GM19438 (cell line): Measurements from ENCODE around the gene PMS2.
"Not testable (repeated sequence)": the region's sequence is repeated elsewhere in the genome, so short reads cannot be mapped to it uniquely, and the experiment has no call there.

ENCODE experiments used
- ATAC-seq: cut with Tn5 transposase; IDR thresholded peaks from one replicate; pipeline ENCODE4 v1.9.1; 2021; ENCODE audit warnings: low read depth; ENCODE audit not compliant: unreplicated experiment

The PMS2 gene

GRCh38 chr7:6015917-6016652, 7.2 kb upstream of the PMS2 start:
- ATAC-seq: no peak

- ATAC-seq: no peak
Measured at GRCh38 chr7:6012355-6013104, 3.7 kb upstream of the PMS2 start.

GRCh38 chr7:6011541-6011940, 2.7 kb upstream of the PMS2 start:
- no peak for ATAC-seq

GRCh38 chr7:6010370-6010769, 1.5 kb upstream of the PMS2 start:
- ATAC-seq: not testable (repeated sequence)

- not testable (repeated sequence) for ATAC-seq
Measured at GRCh38 chr7:6007835-6008590, 836 bp downstream of the PMS2 start.

- no peak for ATAC-seq
Measured at GRCh38 chr7:6007386-6007785, 1.5 kb downstream of the PMS2 start.

GRCh38 chr7:5997210-5997808, 11.5 kb downstream of the PMS2 start:
- no peak for ATAC-seq

GRCh38 chr7:5987061-5987460, 21.8 kb downstream of the PMS2 start:
- ATAC-seq: not testable (repeated sequence)

- not testable (repeated sequence) for ATAC-seq
Measured at GRCh38 chr7:5979680-5980314, 29.1 kb downstream of the PMS2 start.

- ATAC-seq: not testable (repeated sequence)
Measured at GRCh38 chr7:5973580-5973979, 35.3 kb downstream of the PMS2 start.

GRCh38 chr7:5970347-5970911, 38.4 kb downstream of the PMS2 start, which contains the start of gene RSPH10B:
Gene RSPH10B (minus strand): TSS chr7:5970689. CDS start chr7:5967116, 3,573 bp downstream.
- not testable (repeated sequence) for ATAC-seq

- not testable (repeated sequence) for ATAC-seq
Measured at GRCh38 chr7:5963810-5964209, 45.0 kb downstream of the PMS2 start.

GRCh38 chr7:5963205-5963604, 45.6 kb downstream of the PMS2 start:
- ATAC-seq: not testable (repeated sequence)

- ATAC-seq: not testable (repeated sequence)
Measured at GRCh38 chr7:5934945-5935450, 73.9 kb downstream of the PMS2 start.

GRCh38 chr7:5931905-5932644, 76.8 kb downstream of the PMS2 start:
- not testable (repeated sequence) for ATAC-seq

GRCh38 chr7:5931250-5931649, 77.6 kb downstream of the PMS2 start:
- ATAC-seq: not testable (repeated sequence)

GRCh38 chr7:5930290-5930689, 78.6 kb downstream of the PMS2 start:
- not testable (repeated sequence) for ATAC-seq

GRCh38 chr7:5926263-5926870, 82.5 kb downstream of the PMS2 start:
- not testable (repeated sequence) for ATAC-seq
